Esophagus (tissue), 2 donors: Measurements from ENCODE around the gene LRP6. TPM values are rescaled to one million over a fixed set of nuclear protein-coding genes. Genes with fewer than 3 reads are reported as not detected.
"Not testable (repeated sequence)": the region's sequence is repeated elsewhere in the genome, so short reads cannot be mapped to it uniquely, and the experiment has no call there.

Experiments used
- H3K27ac ChIP-seq, 2 donors: one replicate each; pipeline ENCODE4 v1.5.1; 2013; ENCODE audit warnings: low read depth in 2 of 2, mild to moderate bottlenecking in 2 of 2, inconsistent platforms in 1 of 2, low read length in 1 of 2, moderate library complexity in 1 of 2
- H3K27me3 ChIP-seq, 2 donors: one replicate each; pipeline ENCODE4 v1.6.1; 2013; ENCODE audit warnings: low read length in 2 of 2, control low read depth in 1 of 2, mild to moderate bottlenecking in 1 of 2; ENCODE audit not compliant: insufficient read depth in 2 of 2, control insufficient read depth in 1 of 2
- H3K36me3 ChIP-seq, 2 donors: one replicate each; pipeline ENCODE4 v1.6.1; 2013; ENCODE audit warnings: low read length in 1 of 2; ENCODE audit not compliant: control insufficient read depth in 2 of 2, insufficient read depth in 2 of 2
- H3K4me1 ChIP-seq, 2 donors: one replicate each; pipeline ENCODE4 v1.6.1; 2013; ENCODE audit warnings: low read length in 1 of 2; ENCODE audit not compliant: control insufficient read depth in 2 of 2, insufficient read depth in 2 of 2
- H3K4me3 ChIP-seq, 2 donors: one replicate each; pipeline ENCODE4 v1.5.1; 2013; ENCODE audit warnings: low read length in 2 of 2, mild to moderate bottlenecking in 2 of 2, low read depth in 1 of 2, moderate library complexity in 1 of 2
- H3K9me3 ChIP-seq, 2 donors: one replicate each; pipeline ENCODE4 v1.6.1; 2013; ENCODE audit warnings: mild to moderate bottlenecking in 2 of 2, low read depth in 1 of 2, low read length in 1 of 2, moderate library complexity in 1 of 2; ENCODE audit not compliant: control insufficient read depth in 2 of 2, insufficient read depth in 1 of 2
- WGBS, 2 donors: extraction: QIAGEN DNeasy Blood & Tissue Kit; methylation state at CpG; one replicate each; pipeline ENCODE4 v1.1.7; 2013; 5-methylcytosine and 5-hydroxymethylcytosine counted together
- polyA plus RNA-seq, 2 donors: library from polyadenylated mRNA; stranded (reverse); fragments of 200-250 nt; gene quantifications; one replicate each; pipeline ENCODE4 v1.2.3, GENCODE V29; 2013
- donor health status: healthy with polysubstance abuse.
- donor health status: Bipolar disorder and iron deficiency.

Gene LRP6
- polyA plus RNA-seq, 2 donors, result 2.5 TPM

DNA sequence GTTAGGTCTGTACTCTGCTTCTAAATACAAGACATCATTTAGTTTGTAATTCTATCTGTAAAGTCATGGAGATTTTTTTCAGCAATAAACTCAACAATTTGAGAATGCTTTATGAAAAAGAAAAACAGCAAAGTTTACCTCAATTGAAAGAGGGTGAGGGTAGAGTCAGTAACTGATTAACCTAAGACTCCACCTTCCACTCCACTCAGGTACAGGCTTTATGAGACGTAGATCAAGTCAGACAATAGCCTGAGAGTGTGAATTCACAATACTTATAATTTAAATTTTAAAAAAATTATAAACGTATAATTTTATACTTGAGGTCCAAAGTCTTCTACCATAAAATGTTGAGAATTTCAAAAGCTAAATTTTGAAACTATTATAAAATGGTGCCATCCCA, 150.2 kb downstream of the LRP6 start:
- H3K36me3 ChIP-seq, result peaks cover 3 to 4% of the 10 kb centered on the region in 2 donors
- WGBS, 2 donors, result 80 to 90% methylated on average over 2 of the region's 2 CpGs
- no peak overlapping the region for H3K4me3 ChIP-seq
- H3K4me1 ChIP-seq, result no peaks in the 10 kb centered on the region
- no peak overlapping the region for H3K27ac ChIP-seq
- H3K9me3 ChIP-seq, result no peaks in the 10 kb centered on the region
- H3K27me3 ChIP-seq, result no peaks in the 10 kb centered on the region

DNA sequence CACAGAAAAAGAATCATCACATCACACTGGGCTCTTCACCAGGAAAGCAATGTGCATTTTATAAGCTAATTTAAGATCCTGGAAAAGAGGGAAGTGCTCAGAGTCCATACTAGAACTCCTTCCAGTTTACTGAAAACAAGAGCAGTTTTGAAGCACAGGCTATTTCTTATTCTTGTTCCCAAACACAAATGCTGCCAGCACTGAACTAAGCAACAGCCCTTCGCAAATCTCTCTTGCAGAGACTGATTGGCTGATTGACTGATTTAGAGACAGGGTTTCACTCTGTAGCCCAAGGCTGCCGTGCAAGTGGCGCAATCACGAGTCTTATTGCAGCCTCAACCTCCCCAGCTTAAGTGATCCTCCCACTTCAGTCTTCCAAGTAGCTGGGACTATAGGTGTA, 151.3 kb downstream of the LRP6 start:
- Histone ChIP-seq H3K27ac (no peak overlapping the region), H3K4me1 (no peaks in the 10 kb centered on the region), H3K4me3 (no peak overlapping the region), H3K36me3 (no peaks in the 10 kb centered on the region), H3K27me3 (no peaks in the 10 kb centered on the region), H3K9me3 (no peaks in the 10 kb centered on the region)
- 79 to 81% methylated on average over 4 of the region's 4 CpGs for WGBS, 2 donors

DNA sequence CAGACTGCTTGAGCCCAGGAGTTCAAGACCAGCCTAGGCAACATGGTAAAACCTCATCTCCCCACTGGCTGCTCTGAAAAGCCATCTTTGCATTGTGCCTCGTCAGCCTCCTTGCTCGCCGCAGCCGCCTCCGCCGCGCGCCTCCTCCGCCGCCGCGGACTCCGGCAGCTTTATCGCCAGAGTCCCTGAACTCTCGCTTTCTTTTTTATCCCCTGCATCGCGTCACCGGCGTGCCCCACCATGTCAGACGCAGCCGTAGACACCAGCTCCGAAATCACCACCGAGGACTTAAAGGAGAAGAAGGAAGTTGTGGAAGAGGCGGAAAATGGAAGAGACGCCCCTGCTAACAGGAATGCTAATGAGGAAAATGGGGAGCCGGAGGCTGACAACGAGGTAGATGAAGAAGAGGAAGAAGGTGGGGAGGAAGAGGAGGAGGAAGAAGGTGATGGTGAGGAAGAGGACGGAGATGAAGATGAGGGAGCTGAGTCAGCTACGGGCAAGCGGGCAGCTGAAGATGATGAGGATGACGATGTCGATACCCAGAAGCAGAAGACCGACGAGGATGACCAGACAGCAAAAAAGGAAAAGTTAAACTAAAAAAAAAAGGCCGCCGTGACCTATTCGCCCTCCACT, 155.8 kb downstream of the LRP6 start:
- H3K36me3 ChIP-seq, H3K4me1 ChIP-seq, H3K27ac ChIP-seq, H3K27me3 ChIP-seq, H3K4me3 ChIP-seq, H3K9me3 ChIP-seq: not testable (repeated sequence)
- 78 to 91% methylated on average over 37 of the region's 37 CpGs for WGBS, 2 donors

DNA sequence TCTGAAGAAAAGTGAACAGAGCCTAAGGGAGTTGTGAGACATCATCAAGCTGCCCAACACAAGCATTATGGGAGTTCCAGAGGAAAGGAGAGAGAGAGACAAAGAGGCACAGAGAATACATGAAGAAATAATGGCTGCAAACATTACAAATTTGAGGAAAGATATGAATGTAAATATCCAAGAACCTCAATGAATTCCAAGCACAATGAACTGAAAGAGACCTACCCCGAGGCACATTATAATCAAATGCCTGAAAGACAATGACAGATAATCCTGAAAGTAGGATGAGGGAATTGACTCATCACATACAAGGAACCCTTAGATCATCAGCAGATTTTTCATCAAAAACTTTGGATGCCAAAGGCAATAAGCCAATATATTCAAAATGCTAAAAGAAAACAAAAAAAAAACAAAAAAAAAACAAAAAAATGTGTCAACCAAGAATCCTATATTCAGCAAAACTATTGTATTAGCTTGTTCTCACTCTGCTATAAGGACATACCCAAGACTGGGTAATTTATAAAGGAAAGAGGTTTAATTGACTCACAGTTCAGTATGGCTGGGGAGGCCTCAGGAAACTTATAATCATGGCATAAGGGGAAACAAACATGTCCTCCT, 158.3 kb downstream of the LRP6 start:
- Histone ChIP-seq H3K9me3 (peaks cover 2 to 9% of the 10 kb centered on the region in 2 donors), H3K27ac (no peak overlapping the region), H3K4me1 (no peaks in the 10 kb centered on the region), H3K4me3 (no peak overlapping the region), H3K36me3 (no peaks in the 10 kb centered on the region), H3K27me3 (no peaks in the 10 kb centered on the region)
- 78% methylated on average over 1 of the region's 1 CpG for WGBS, 2 donors

DNA sequence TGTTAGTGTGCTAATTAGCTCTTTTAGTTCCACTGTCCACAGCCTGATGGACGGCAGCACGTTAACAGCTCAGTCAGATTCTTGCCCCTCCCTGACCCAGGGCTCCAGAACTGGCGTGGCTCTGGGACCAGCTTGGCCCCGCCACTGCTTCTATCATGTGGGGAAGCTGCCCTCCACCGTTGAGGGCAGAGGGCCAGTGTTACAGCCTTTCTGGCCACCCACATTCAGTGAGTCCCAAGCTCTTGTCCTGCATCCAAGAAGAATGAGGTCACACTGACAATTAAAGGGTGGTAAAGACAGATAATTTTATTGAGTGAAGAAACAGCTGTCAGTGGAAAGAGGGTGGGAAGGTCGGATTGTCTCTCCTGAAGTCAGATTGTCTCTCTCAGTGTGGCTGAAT, 159.2 kb downstream of the LRP6 start:
- Histone ChIP-seq H3K4me1 (no peaks in the 10 kb centered on the region), H3K36me3 (no peaks in the 10 kb centered on the region), H3K4me3 (no peak overlapping the region), H3K27me3 (no peaks in the 10 kb centered on the region), H3K27ac (no peak overlapping the region), H3K9me3 (peaks cover 2 to 9% of the 10 kb centered on the region in 2 donors)
- 80 to 83% methylated on average over 6 of the region's 6 CpGs for WGBS, 2 donors

DNA sequence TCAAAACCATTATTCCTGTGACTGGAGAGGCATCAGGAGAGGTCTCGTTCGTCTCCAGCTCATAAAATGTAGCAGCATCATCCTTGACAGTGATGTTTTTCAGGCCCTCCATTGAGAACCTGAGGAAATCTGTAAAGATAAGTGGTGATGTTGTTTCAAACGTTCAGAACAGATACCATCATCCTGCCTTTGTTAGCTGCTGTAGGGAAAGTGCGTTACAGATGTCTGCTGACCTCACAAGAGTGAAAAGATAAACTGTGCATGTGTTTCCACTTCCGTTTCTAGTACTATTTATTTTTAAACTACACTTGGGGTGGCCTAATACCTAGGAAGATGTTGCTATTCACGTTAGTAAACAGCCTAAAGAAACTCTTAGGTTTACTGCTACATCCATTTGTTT, 167.7 kb downstream of the LRP6 start:
- no peaks in the 10 kb centered on the region for H3K4me1 ChIP-seq
- no peaks in the 10 kb centered on the region for H3K36me3 ChIP-seq
- WGBS, 2 donors, result 69 to 71% methylated on average over 6 of the region's 6 CpGs
- H3K9me3 ChIP-seq, result no peaks in the 10 kb centered on the region
- no peak overlapping the region for H3K4me3 ChIP-seq
- no peaks in the 10 kb centered on the region for H3K27me3 ChIP-seq
- H3K27ac ChIP-seq, result no peak overlapping the region

DNA sequence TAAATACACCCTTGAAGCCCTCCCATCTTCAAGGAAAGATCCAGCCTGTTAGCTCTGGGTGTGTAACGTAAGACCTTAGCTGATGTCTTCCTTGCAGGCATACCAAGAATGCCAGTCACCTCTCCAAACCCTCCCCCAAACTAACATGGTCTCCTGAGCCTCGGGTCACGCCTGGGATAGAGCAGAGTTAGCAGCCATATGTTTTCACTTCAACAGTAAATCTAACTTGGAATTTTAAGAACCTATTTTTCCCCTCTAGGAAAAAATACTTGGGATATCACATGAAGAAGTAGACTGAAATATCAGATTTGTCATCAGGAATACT, 168.2 kb downstream of the LRP6 start:
- Histone ChIP-seq H3K36me3 (no peaks in the 10 kb centered on the region), H3K27me3 (no peaks in the 10 kb centered on the region), H3K27ac (no peak overlapping the region), H3K4me1 (no peaks in the 10 kb centered on the region), H3K4me3 (no peak overlapping the region), H3K9me3 (no peaks in the 10 kb centered on the region)
- 89 to 91% methylated on average over 3 of the region's 3 CpGs for WGBS, 2 donors

DNA sequence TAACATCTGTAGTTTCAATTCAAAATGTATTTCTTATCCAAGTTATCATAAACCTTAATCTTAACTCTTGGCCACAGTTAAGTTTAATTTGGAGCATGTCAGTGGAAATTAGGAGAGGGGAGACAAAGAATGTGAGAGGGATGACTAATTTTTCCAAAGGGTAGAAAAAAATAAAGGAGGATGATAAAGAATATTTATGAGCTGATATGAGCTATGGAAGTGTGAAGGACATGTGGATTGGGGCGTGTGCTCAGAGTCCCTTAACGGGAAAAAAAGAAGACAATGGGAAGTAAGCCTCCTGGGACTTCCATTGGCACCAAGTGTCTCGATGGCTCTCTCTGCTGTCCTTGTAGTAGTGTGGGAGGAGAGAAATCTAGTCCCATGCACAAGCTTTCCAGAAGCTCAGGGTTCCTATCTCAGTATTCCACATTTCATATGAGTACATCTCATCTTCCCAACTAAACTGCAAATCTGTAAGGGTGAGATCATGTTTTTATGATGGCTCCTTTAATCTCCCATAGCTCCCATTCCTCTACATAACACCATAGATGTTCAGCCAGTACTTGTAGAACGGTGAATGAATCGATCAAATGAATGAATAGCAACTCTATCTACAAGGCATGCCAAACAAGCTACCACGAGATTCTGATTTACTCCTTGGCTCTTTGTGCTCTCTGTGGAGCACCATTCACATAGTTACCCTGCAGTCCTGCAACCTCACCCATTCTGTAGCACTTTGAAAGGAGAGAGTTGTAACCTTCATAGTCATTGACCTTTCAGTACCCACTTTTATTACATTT, 168.8 kb downstream of the LRP6 start:
- Histone ChIP-seq H3K27ac (no peak overlapping the region), H3K4me3 (no peak overlapping the region), H3K9me3 (no peaks in the 10 kb centered on the region), H3K4me1 (no peaks in the 10 kb centered on the region), H3K36me3 (no peaks in the 10 kb centered on the region), H3K27me3 (no peaks in the 10 kb centered on the region)
- 80 to 87% methylated on average over 6 of the region's 6 CpGs for WGBS, 2 donors

DNA sequence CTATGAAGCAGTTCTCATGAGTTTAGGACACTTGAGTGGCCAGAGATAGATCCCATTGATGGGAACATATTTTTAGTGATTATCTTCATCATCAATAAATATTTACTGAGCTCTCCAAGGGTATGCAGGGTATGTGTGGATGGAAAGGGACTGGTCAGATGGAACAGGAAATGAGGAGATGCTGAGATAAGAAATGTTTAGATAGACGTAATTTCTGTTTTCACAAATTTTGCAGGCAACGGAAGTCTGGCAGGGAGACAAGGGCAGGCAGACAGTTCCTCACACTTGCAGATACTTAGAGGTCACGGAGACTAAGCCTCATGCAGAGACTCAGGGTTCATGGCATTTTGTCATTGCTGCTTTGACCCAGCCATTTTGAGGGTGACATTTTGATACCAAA, 171.8 kb downstream of the LRP6 start:
- WGBS, 2 donors, result 62 to 78% methylated on average over 3 of the region's 3 CpGs
- H3K9me3 ChIP-seq, result no peaks in the 10 kb centered on the region
- H3K27me3 ChIP-seq, result no peaks in the 10 kb centered on the region
- peaks cover 0 to 2% of the 10 kb centered on the region in 2 donors for H3K4me1 ChIP-seq
- no peak overlapping the region for H3K4me3 ChIP-seq
- H3K36me3 ChIP-seq, result no peaks in the 10 kb centered on the region
- H3K27ac ChIP-seq, result no peak overlapping the region

DNA sequence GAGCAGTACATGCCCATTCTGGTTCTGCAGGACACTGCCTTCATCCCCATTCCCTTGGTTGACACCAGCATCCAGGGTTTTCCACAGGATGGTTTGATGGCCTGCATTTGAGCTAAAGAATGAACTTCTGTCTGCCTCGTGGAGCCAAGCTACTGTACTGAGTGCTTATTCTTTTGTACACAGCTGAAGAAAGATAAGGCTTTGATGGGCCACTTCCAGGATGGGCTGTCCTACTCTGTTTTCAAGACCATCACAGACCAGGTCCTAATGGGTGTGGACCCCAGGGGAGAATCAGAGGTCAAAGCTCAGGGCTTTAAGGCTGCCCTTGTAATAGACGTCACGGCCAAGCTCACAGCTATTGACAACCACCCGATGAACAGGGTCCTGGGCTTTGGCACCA, 172.4 kb downstream of the LRP6 start:
- Histone ChIP-seq H3K9me3 (no peaks in the 10 kb centered on the region), H3K27ac (no peak overlapping the region), H3K4me1 (peaks cover 0 to 2% of the 10 kb centered on the region in 2 donors), H3K27me3 (no peaks in the 10 kb centered on the region), H3K36me3 (no peaks in the 10 kb centered on the region), H3K4me3 (no peak overlapping the region)
- 88 to 90% methylated on average over 4 of the region's 4 CpGs for WGBS, 2 donors
